Esophagus (tissue), 2 donors: Measurements from ENCODE around the gene PRL. TPM values are rescaled to one million over a fixed set of nuclear protein-coding genes. Genes with fewer than 3 reads are reported as not detected.

ENCODE experiments used
- H3K27ac ChIP-seq, 2 donors: one replicate each; pipeline ENCODE4 v1.5.1; 2013; ENCODE audit warnings: low read depth in 2 of 2, mild to moderate bottlenecking in 2 of 2, inconsistent platforms in 1 of 2, low read length in 1 of 2, moderate library complexity in 1 of 2
- H3K27me3 ChIP-seq, 2 donors: one replicate each; pipeline ENCODE4 v1.6.1; 2013; ENCODE audit warnings: low read length in 2 of 2, control low read depth in 1 of 2, mild to moderate bottlenecking in 1 of 2; ENCODE audit not compliant: insufficient read depth in 2 of 2, control insufficient read depth in 1 of 2
- H3K36me3 ChIP-seq, 2 donors: one replicate each; pipeline ENCODE4 v1.6.1; 2013; ENCODE audit warnings: low read length in 1 of 2; ENCODE audit not compliant: control insufficient read depth in 2 of 2, insufficient read depth in 2 of 2
- H3K4me1 ChIP-seq, 2 donors: one replicate each; pipeline ENCODE4 v1.6.1; 2013; ENCODE audit warnings: low read length in 1 of 2; ENCODE audit not compliant: control insufficient read depth in 2 of 2, insufficient read depth in 2 of 2
- H3K4me3 ChIP-seq, 2 donors: one replicate each; pipeline ENCODE4 v1.5.1; 2013; ENCODE audit warnings: low read length in 2 of 2, mild to moderate bottlenecking in 2 of 2, low read depth in 1 of 2, moderate library complexity in 1 of 2
- H3K9me3 ChIP-seq, 2 donors: one replicate each; pipeline ENCODE4 v1.6.1; 2013; ENCODE audit warnings: mild to moderate bottlenecking in 2 of 2, low read depth in 1 of 2, low read length in 1 of 2, moderate library complexity in 1 of 2; ENCODE audit not compliant: control insufficient read depth in 2 of 2, insufficient read depth in 1 of 2
- WGBS, 2 donors: extraction: QIAGEN DNeasy Blood & Tissue Kit; methylation state at CpG; one replicate each; pipeline ENCODE4 v1.1.7; 2013; 5-methylcytosine and 5-hydroxymethylcytosine counted together
- polyA plus RNA-seq, 2 donors: library from polyadenylated mRNA; stranded (reverse); fragments of 200-250 nt; gene quantifications; one replicate each; pipeline ENCODE4 v1.2.3, GENCODE V29; 2013
- donor health status: healthy with polysubstance abuse.
- donor health status: Bipolar disorder and iron deficiency.

PRL gene
- polyA plus RNA-seq, 2 donors: not detected

DNA sequence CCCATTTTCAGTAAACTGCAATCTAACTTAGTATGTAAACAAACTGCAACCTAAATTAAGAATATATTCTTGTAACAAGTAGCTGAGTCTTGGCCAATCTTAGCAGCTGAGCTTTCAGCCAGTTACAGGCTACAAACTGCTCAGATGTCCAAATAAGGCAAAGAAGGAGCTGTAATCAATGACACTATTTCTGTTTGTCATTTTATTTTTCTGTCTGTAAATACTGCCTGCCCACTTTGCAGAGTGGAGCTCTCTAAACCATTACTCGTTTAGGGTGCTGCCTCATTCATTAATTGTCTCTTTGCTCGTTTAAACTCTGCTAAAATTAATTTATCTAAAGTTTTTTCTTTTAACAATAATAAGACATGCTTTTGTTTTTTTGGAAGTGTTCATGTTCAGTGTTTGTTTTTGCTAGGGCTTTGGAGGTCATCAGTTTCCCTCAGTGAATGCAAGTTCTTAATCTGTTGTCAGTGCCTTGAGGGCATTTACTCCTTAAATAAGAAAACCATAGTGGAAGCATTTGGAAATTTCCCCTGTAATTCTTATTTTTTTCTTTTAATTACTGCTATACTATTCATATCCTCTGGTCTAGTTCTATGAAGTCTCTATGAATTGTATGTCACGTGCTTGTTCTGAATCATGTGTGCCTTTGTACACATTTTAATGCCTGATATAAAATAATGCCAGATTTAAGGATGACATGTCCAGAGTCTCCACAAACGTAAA lies 3.6 kb upstream of the PRL start:
- H3K27me3 ChIP-seq: no peaks in the 10 kb centered on the region
- WGBS, 2 donors: 49 to 60% methylated on average over 4 of the region's 4 CpGs
- H3K4me3 ChIP-seq: no peak overlapping the region
- no peaks in the 10 kb centered on the region for H3K9me3 ChIP-seq
- H3K27ac ChIP-seq: no peak overlapping the region
- H3K4me1 ChIP-seq: no peaks in the 10 kb centered on the region
- H3K36me3 ChIP-seq: no peaks in the 10 kb centered on the region

DNA sequence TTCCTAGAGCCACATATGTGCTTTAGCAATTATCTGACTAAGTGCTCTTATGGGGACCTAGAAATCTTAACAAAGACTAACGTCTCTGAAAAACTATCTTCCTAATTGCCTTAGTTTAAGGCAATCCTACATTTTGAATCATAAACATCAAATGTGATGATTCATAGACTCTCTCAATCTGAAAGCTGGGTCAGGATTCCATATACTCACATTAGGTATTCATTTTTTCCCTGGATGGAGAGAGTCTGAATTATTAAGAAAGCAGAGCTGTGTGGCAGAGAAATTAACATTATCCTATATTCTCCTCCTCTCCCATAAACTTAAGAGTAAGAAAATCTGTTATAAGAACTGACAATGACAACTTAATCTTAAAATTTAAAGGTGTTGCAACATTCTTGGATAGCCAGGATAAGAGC lies 1.6 kb upstream of the PRL start:
- Histone ChIP-seq H3K9me3 (no peaks in the 10 kb centered on the region), H3K27ac (no peak overlapping the region), H3K4me3 (no peak overlapping the region), H3K36me3 (no peaks in the 10 kb centered on the region), H3K27me3 (no peaks in the 10 kb centered on the region), H3K4me1 (no peaks in the 10 kb centered on the region)
- WGBS, 2 donors: 78 to 91% methylated on average over 1 of the region's 1 CpG

DNA sequence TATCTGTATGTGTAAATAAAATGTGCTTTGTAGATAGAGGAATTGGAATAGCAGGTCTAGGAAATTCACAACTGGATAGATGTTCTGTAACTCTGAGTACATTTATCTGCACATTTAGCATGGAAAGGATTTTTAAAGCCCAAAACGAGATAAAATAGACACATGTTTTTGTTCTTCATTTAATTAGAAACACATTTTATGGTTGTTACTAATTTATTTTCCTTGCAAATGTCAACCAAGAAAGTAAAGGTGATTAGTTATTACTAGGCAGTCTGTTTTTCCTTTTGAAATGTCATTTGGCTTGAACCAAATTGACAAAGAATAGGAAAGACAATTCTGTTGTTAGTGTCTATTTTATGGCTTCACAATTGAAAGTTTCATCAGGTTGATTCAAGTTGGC lies 769 bp downstream of the PRL start:
- Histone ChIP-seq H3K27me3 (no peaks in the 10 kb centered on the region), H3K27ac (no peak overlapping the region), H3K9me3 (no peaks in the 10 kb centered on the region), H3K4me1 (no peaks in the 10 kb centered on the region), H3K36me3 (no peaks in the 10 kb centered on the region), H3K4me3 (no peak overlapping the region)
- 68 to 80% methylated on average over 1 of the region's 1 CpG for WGBS, 2 donors

DNA sequence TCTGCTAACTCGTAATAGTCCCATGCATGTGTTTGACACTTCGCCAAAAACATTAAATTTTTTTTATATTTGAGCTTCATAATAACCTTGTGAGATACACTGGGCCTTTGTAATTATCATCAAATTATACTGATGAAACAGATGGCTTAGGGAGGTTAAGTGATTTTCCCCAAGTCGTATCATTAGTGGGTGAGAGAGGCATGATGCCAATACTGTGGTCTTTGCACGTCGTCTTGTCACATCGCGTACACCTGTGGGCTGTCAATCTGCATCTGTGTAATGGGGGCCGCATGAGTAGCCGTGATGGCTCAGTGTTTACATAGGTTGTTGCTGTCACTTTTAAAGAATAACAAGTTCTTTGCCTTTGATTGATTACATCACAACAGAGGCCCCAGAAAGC lies 1.7 kb downstream of the PRL start:
- H3K9me3 ChIP-seq: no peaks in the 10 kb centered on the region
- H3K27ac ChIP-seq: no peak overlapping the region
- H3K4me3 ChIP-seq: no peak overlapping the region
- no peaks in the 10 kb centered on the region for H3K36me3 ChIP-seq
- WGBS, 2 donors: 72 to 85% methylated on average over 9 of the region's 9 CpGs
- no peaks in the 10 kb centered on the region for H3K27me3 ChIP-seq
- no peaks in the 10 kb centered on the region for H3K4me1 ChIP-seq

DNA sequence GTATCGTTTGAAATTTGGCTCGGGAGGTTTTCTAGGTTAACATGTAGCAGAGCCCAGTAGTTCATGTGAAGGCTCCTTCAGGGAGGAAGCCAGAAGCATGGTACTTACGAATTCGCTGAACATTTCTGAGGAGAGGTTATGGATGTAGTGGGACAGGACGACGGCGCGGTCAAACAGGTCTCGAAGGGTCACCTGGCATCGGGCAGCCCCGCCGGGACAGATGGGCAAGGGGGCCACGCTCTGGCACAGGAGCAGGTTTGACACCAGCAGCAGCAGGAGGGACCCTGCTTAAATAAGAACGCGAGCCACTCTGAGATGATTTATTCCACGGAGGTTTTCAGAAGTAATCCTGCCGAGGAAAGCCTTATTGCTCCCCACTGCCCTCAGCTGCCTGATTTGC lies 2.5 kb downstream of the PRL start:
- Histone ChIP-seq H3K4me1 (no peaks in the 10 kb centered on the region), H3K27ac (no peak overlapping the region), H3K36me3 (no peaks in the 10 kb centered on the region), H3K4me3 (no peak overlapping the region), H3K27me3 (no peaks in the 10 kb centered on the region), H3K9me3 (no peaks in the 10 kb centered on the region)
- WGBS, 2 donors: 83 to 88% methylated on average over 17 of the region's 17 CpGs

DNA sequence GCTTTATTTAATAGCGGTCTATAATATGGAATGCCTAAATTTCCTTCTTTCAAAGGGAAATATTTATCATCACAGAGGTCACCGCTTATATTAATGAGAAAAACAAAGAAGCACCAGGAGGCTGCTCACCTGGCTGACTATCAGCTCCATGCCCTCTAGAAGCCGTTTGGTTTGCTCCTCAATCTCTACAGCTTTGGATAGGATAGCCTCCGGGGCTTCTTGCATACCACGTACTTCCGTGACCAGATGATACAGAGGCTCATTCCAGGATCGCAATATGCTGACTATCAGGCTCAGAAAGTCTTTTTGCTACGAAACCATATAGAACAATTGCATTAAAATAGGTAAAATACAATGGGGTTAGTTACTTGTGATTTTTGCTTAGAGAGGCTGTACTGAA lies 6.8 kb downstream of the PRL start:
- Histone ChIP-seq H3K36me3 (no peaks in the 10 kb centered on the region), H3K4me3 (no peak overlapping the region), H3K27me3 (no peaks in the 10 kb centered on the region), H3K9me3 (no peaks in the 10 kb centered on the region), H3K4me1 (no peaks in the 10 kb centered on the region), H3K27ac (no peak overlapping the region)
- WGBS, 2 donors: 92 to 93% methylated on average over 8 of the region's 8 CpGs

DNA sequence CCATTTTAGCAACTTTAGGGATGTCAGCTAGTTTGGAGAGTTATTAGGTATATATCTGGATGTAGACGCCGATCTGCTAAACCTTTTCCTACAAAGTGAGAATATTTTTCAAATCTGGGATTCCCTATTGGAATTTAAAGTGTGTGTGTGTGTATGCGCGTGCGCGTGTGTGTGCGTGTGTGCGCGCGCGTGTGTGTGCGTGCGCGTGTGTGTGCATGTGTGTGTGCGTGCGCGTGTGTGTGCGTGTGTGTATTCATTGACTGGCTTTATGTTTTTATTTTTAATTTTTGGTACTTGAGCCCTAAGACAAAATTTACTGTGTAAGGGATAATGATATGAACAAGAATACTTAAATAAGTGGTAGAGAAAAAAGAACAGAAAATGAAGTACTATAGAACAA lies 8.1 kb downstream of the PRL start:
- 93 to 97% methylated on average over 18 of the region's 18 CpGs for WGBS, 2 donors
- Histone ChIP-seq H3K36me3 (no peaks in the 10 kb centered on the region), H3K9me3 (no peaks in the 10 kb centered on the region), H3K27ac (no peak overlapping the region), H3K4me1 (no peaks in the 10 kb centered on the region), H3K4me3 (no peak overlapping the region), H3K27me3 (no peaks in the 10 kb centered on the region)

DNA sequence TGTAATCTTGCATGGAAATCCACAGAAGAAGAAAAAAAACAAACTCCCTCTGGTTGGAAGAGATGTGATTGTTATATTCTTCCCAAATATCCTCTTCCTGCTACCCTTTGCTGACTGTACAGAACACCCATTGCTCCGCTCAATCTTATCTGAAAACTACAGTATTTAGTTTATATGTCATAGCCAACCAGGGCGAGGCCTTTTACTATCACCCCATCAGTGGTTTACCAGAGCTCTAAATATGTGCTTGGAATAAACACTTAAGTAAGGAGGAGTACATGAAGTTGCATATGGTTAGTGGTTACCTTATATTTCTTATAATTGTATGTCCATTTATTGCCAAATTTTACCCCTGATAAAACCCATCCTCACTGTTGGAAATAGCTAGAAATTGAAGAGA lies 12.2 kb downstream of the PRL start:
- H3K4me3 ChIP-seq: no peak overlapping the region
- 91 to 93% methylated on average over 2 of the region's 2 CpGs for WGBS, 2 donors

DNA sequence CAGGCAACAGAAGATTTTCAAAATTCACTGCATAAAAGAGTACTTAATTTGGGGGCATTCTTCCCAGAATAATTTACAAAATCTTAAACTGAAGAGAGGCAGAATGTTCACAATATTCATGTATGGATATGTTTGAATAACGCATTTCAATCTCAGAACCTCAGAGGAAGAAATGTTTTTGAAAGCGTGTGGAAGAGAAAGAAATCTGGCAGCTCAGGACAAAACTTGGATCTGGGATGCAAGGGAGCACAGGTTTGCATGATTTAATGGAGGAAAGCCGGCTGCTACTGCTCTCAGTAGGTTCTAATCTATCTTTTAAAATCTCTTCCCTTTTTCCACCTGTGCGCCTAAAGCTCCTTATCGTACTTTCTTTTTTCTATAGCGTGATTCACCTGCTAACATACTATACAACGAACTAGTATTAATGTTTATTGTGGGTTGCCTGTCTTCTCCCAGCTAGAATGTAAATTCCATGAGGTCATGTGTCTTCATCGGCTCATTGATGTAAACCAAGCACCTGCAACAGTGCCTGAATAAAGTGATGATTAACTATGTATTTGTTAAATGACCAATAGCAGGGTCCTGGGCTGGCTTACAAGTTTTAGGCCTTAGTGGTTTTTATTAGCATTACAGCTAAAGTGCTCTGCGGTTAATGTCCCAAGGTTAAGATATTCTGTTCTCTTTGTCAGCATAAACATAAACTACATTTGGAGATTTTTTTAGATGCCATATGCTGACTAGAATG lies 15.3 kb downstream of the PRL start:
- 92 to 93% methylated on average over 9 of the region's 9 CpGs for WGBS, 2 donors
- no peak overlapping the region for H3K27ac ChIP-seq
- no peaks in the 10 kb centered on the region for H3K4me1 ChIP-seq
- H3K4me3 ChIP-seq: no peak overlapping the region
- no peaks in the 10 kb centered on the region for H3K27me3 ChIP-seq
- no peaks in the 10 kb centered on the region for H3K36me3 ChIP-seq
- no peaks in the 10 kb centered on the region for H3K9me3 ChIP-seq

More for the DNA sequence above, 12.2 kb downstream of the PRL start:
- H3K27me3 ChIP-seq: no peaks in the 10 kb centered on the region
- H3K36me3 ChIP-seq: no peaks in the 10 kb centered on the region
- no peaks in the 10 kb centered on the region for H3K4me1 ChIP-seq
- H3K9me3 ChIP-seq: no peaks in the 10 kb centered on the region
- H3K27ac ChIP-seq: no peak overlapping the region

DNA sequence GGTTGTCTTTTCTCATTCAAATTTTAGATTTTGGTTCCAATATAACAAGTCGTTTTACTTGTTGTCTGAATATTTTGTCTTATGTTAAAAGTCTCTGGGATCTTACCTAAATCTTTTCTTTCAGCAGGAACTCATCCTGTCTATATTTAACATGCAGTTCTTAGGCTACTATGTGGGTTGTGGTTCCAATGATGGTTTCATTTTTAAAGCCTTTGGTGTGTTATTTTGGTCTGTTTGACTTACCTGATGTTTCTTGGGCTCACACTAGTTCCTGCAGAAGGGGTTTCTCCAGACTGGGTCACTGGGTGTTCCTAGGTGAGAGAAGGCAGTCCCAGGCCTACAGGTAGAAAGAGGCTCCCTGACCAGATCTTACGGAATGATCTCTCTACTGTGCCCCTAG lies 17.4 kb downstream of the PRL start:
- H3K4me1 ChIP-seq: no peaks in the 10 kb centered on the region
- H3K9me3 ChIP-seq: no peaks in the 10 kb centered on the region
- 88 to 94% methylated on average over 2 of the region's 2 CpGs for WGBS, 2 donors
- no peak overlapping the region for H3K27ac ChIP-seq
- H3K27me3 ChIP-seq: no peaks in the 10 kb centered on the region
- H3K4me3 ChIP-seq: no peak overlapping the region
- H3K36me3 ChIP-seq: no peaks in the 10 kb centered on the region
